GM04504 (cell line): ENCODE measurements around the gene SPARC.

Experiments used
- DNase-seq: peaks from one replicate; pipeline ENCODE4 v3.0.0-alpha.2; 2012; ENCODE audit warnings: low read depth

The SPARC gene

GRCh38 chr5:151620461-151620840 is 66.3 kb downstream of the SPARC start:
- DNase-seq: no peak

DNA sequence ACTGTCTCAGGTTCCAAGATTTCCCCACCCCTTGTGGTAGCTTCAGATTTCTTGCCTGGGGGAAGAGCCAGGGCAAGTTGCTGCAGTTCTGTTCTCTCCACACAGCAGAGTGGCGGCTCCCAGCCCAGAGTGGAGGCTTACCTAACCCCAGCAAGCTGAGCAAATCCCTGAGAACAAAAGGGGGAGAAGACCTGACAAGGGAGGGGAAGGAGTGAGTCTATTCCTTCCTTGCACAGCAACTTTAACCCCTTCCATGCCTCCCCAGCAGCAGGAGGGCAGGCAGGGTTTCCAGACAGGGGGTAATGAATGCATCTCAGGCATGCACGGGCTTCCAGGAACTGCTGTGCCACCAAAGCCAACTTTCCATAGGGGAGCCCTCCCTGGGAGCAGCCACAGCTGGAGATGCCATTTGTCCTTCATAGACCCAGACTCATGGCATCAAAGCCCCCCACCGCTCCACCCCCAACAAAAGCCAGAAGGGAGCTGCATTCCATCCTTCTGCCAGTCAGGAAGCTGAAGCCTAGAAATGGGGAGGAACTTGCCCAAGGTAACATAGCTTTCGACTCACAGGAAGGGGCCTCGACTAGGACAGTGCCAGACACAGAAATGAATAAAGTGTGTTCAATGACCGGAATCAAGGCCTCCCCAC is 66.8 kb downstream of the SPARC start:
- no peak for DNase-seq

- DNase-seq: no peak
Measured at GRCh38 chr5:151618907-151619306, 67.8 kb downstream of the SPARC start.

GRCh38 chr5:151617841-151618710 is 68.6 kb downstream of the SPARC start:
- DNase-seq: no peak

GRCh38 chr5:151617383-151617840 is 69.3 kb downstream of the SPARC start:
- DNase-seq: no peak

DNA sequence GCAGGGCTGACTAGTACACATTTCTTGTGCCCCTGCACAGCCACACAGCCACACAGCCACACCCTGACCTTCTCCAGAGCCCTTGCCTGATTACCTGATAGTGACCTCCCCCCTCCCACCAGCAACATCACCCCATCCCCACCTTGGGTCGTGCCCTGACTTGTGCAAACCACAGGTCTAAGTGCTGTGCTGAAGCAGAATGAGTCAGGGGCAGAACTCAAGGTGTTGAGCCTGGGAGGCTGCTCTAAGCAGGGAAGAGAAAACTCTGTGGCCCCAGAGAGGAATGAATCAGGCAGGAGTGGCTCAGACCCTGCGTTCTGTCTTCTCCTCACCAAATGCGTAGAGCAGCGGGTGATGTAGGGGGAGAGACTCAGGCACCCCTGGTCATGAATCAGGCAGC is 71.3 kb downstream of the SPARC start:
- no peak for DNase-seq

DNA sequence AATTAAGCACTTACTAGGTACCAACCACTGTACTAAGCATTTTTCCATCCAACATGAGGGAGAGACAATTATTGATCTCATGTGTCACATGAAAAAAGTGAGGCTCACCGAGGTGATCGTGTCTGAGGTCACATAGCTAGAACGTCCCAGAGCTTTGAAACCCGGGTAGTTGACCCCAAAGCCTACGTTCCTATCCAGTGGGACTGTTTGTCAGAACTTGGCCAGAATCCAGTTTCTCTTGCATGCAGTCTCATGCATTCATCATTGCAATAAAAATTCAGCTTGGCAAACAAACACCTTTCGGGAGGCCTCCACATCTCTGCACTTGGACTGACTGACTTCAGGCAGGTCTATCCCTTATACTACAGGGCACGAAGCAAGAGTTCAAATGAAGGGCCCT is 72.2 kb downstream of the SPARC start:
- no peak for DNase-seq

DNA sequence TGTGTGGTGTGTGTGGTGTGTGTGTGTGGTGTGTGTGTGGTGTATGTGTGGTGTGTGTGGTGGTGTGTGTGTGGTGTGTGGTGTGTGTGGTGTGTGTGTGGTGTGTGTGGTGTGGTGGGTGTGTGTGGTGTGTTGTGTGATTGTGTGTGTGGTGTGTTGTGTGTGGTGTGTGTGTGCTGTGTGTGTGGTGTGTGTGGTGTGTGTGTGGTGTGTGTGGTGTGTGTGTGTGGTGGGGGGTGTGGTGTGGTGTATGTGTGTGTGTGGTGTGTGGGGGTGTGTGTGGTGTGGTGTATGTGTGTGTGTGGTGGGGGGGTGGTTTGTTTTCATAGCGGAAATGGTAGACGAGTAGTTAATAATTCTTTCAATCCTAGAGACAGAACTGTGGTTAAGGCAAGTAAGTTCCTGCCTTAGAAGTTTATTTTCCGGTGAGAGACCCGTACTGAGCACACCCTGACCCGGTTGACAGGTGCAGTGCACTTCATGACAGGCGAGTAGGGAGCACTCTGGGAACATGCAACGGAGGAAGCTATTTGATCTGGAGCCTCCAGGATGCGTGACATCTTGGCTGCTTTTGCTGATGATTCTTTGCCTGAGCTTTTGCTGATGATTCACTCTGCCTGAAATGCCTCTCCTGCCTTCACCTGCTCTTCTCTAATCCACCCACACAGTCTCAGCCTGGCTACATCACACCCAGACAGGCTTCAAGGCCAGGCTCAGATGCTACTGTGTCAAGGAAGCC is 73.9 kb downstream of the SPARC start:
- no peak for DNase-seq

- DNase-seq: no peak
Measured at GRCh38 chr5:151611127-151611775, 75.5 kb downstream of the SPARC start.
